PC-3 (cell line): Measurements from ENCODE around the gene PIP5K1C. TPM values are rescaled to one million over a fixed set of nuclear protein-coding genes. Genes with fewer than 3 reads are reported as not detected.

Experiments
- ATAC-seq: fragments of 200-7000 bp; cut with Tn5 transposase; 2 replicates; pipeline ENCODE4 v1.9.1; 2020; ENCODE audit warnings: mild to moderate bottlenecking, moderate library complexity
- BruUV-seq: library from RNA; stranded (reverse); fragments of 400-500 nt; replicated peaks from 2 replicates; lab custom pipeline; 2021; lab: Mats Ljungman, UMichigan
- CTCF ChIA-PET: fragments of 300-600 bp; sonication (Branson Sonifier 250); formaldehyde crosslinking; loops from one replicate; lab custom pipeline; 2022; ENCODE audit warnings: antibody characterized with exemption; lab: Charles Lee
- POLR2A ChIA-PET: fragments of 300-600 bp; sonication (Branson Sonifier 250); formaldehyde crosslinking; loops from one replicate; lab custom pipeline; 2022; ENCODE audit warnings: antibody characterized with exemption; ENCODE audit not compliant: unreplicated experiment; lab: Charles Lee
- DNase-seq: peaks from one replicate; pipeline ENCODE4 v3.0.0-alpha.2; 2015
- H2AFZ ChIP-seq: fragments of 300-600 bp; sonication (generic); 2 replicates; pipeline ENCODE4 v1.6.0; 2016; ENCODE audit warnings: antibody characterized with exemption, low read length
- H3F3A ChIP-seq: fragments of 300-600 bp; sonication (generic); one replicate; pipeline ENCODE4 v1.6.0; 2017; ENCODE audit warnings: antibody characterized with exemption, low read length, control low read depth, mild to moderate bottlenecking; ENCODE audit not compliant: unreplicated experiment
- H3K27ac ChIP-seq: fragments of 300-600 bp; sonication (generic); 2 replicates; pipeline ENCODE4 v1.5.1; 2016; ENCODE audit warnings: mild to moderate bottlenecking, low read length
- H3K27me3 ChIP-seq: fragments of 300-600 bp; sonication (generic); 2 replicates; pipeline ENCODE4 v1.6.1; 2016; ENCODE audit warnings: low read length, mixed read lengths
- H3K36me3 ChIP-seq: fragments of 300-600 bp; sonication (generic); 2 replicates; pipeline ENCODE4 v1.6.1; 2016; ENCODE audit warnings: low read depth, mixed run types, low read length, mixed read lengths
- H3K4me1 ChIP-seq: fragments of 300-600 bp; sonication (generic); 2 replicates; pipeline ENCODE4 v1.5.1; 2016; ENCODE audit warnings: low read length; ENCODE audit not compliant: insufficient read depth
- H3K4me2 ChIP-seq: fragments of 300-600 bp; sonication (generic); 2 replicates; pipeline ENCODE4 v1.6.0; 2016; ENCODE audit warnings: low read length
- H3K4me3 ChIP-seq: fragments of 300-600 bp; sonication (generic); 2 replicates; pipeline ENCODE4 v1.5.1; 2016; ENCODE audit warnings: mild to moderate bottlenecking, low read length, mixed read lengths
- H3K79me2 ChIP-seq: fragments of 300-600 bp; sonication (generic); 2 replicates; pipeline ENCODE4 v1.6.1; 2017; ENCODE audit warnings: low read length, mixed read lengths
- H3K9ac ChIP-seq: fragments of 300-600 bp; sonication (generic); 2 replicates; pipeline ENCODE4 v1.6.0; 2016; ENCODE audit warnings: mild to moderate bottlenecking, low read length
- H3K9me2 ChIP-seq: fragments of 300-600 bp; sonication (generic); replicated peaks from 2 replicates; pipeline ENCODE4 v1.6.1; 2016; ENCODE audit warnings: mixed run types, low read length, mixed read lengths
- H3K9me3 ChIP-seq: fragments of 300-600 bp; sonication (generic); 2 replicates; pipeline ENCODE4 v1.6.1; 2016; ENCODE audit warnings: low read length, mixed read lengths
- H4K20me1 ChIP-seq: fragments of 300-600 bp; sonication (generic); 2 replicates; pipeline ENCODE4 v1.6.1; 2016; ENCODE audit warnings: low read length, mixed read lengths
- CTCF ChIP-seq: fragments of 300-600 bp; sonication (generic); conservative IDR thresholded peaks from 2 replicates; pipeline ENCODE4 v1.5.1; 2017; ENCODE audit warnings: antibody characterized with exemption, low read depth, mild to moderate bottlenecking, low read length
- EZH2 ChIP-seq: fragments of 300-600 bp; sonication (generic); IDR thresholded peaks from one replicate; pipeline ENCODE4 v1.6.1; 2017; ENCODE audit warnings: antibody characterized with exemption, mild to moderate bottlenecking, low read length; ENCODE audit not compliant: unreplicated experiment
- EZH2phosphoT487 ChIP-seq: fragments of 300-600 bp; sonication (generic); IDR thresholded peaks from 2 replicates; pipeline ENCODE4 v1.6.1; 2018; ENCODE audit warnings: mild to moderate bottlenecking, antibody characterized with exemption, low read length, borderline replicate concordance
- intact Hi-C: fragments of 100-400 bp; cut with micrococcal nuclease; formaldehyde crosslinking; loops from 2 replicates; pipeline ENCODE4 v1.9.0; 2023
- total RNA-seq: library from RNA; depleted of rRNA; stranded (reverse); fragments of >200 nt; gene quantifications from 2 replicates; pipeline ENCODE4 v1.2.3, GENCODE V29; 2014

PIP5K1C gene
- total RNA-seq, 1 experiment from 2014 or later, result 16.1 TPM

- CTCF ChIA-PET, result no interaction called here
- POLR2A ChIA-PET, result no interaction called here
- TF ChIP-seq EZH2phosphoT487 (no peak), EZH2 (no peak), CTCF (no peak)
- no peaks in the 10 kb centered on the region for H3K9me2 ChIP-seq
- H3K4me1 ChIP-seq, result no peaks in the 10 kb centered on the region
- no peaks in the 10 kb centered on the region for H3K9me3 ChIP-seq
- no peak overlapping the region for H3K9ac ChIP-seq
- no peak overlapping the region for H2AFZ ChIP-seq
- no peak overlapping the region for H3K4me2 ChIP-seq
- no TSS peak for BruUV-seq
- DNase-seq (no peak), ATAC-seq (no peak)
- no peaks in the 10 kb centered on the region for H4K20me1 ChIP-seq
- no peaks in the 10 kb centered on the region for H3F3A ChIP-seq
- H3K27me3 ChIP-seq, result no peaks in the 10 kb centered on the region
- intact Hi-C loops, result no loop called here
- H3K27ac ChIP-seq, result no peak overlapping the region
- H3K79me2 ChIP-seq, result no peaks in the 10 kb centered on the region
- no peaks in the 10 kb centered on the region for H3K36me3 ChIP-seq
- H3K4me3 ChIP-seq, result no peak overlapping the region
Measured at GRCh38 chr19:3590991-3591659, 109.1 kb downstream of the PIP5K1C start.

- ChIA-PET CTCF (no interaction called here), POLR2A (no interaction called here)
- BruUV-seq, result no TSS peak
- Histone ChIP-seq H3K4me3 (no peak overlapping the region), H3K27me3 (no peaks in the 10 kb centered on the region), H3F3A (no peaks in the 10 kb centered on the region), H4K20me1 (no peaks in the 10 kb centered on the region), H3K9me2 (no peaks in the 10 kb centered on the region), H3K4me1 (no peaks in the 10 kb centered on the region), H3K9me3 (no peaks in the 10 kb centered on the region), H2AFZ (no peak overlapping the region), H3K79me2 (no peaks in the 10 kb centered on the region), H3K4me2 (no peak overlapping the region), H3K36me3 (no peaks in the 10 kb centered on the region), H3K9ac (no peak overlapping the region), H3K27ac (no peak overlapping the region)
- DNase-seq (no peak), ATAC-seq (no peak)
- TF ChIP-seq EZH2 (no peak), EZH2phosphoT487 (no peak), CTCF (no peak)
- intact Hi-C loops, result no loop called here
Measured at GRCh38 chr19:3589949-3590348, 110.3 kb downstream of the PIP5K1C start.

GRCh38 chr19:3589439-3589838 is 110.8 kb downstream of the PIP5K1C start:
- no peak overlapping the region for H3K4me3 ChIP-seq
- H3K36me3 ChIP-seq, result no peaks in the 10 kb centered on the region
- no peaks in the 10 kb centered on the region for H3K4me1 ChIP-seq
- no peak overlapping the region for H3K4me2 ChIP-seq
- intact Hi-C loops, result no loop called here
- ChIA-PET POLR2A (no interaction called here), CTCF (no interaction called here)
- DNase-seq, result no peak
- no peaks in the 10 kb centered on the region for H3K79me2 ChIP-seq
- no peaks in the 10 kb centered on the region for H3K9me3 ChIP-seq
- H3K9me2 ChIP-seq, result no peaks in the 10 kb centered on the region
- TF ChIP-seq EZH2phosphoT487 (no peak), EZH2 (no peak), CTCF (no peak)
- no peaks in the 10 kb centered on the region for H4K20me1 ChIP-seq
- no peak overlapping the region for H2AFZ ChIP-seq
- no peaks in the 10 kb centered on the region for H3K27me3 ChIP-seq
- no peak overlapping the region for H3K27ac ChIP-seq
- BruUV-seq, result no TSS peak
- no peak for ATAC-seq
- H3F3A ChIP-seq, result no peaks in the 10 kb centered on the region
- H3K9ac ChIP-seq, result no peak overlapping the region
